Kidney epithelial cell (primary cell): ENCODE data around the gene PPFIBP1. TPM values are rescaled to one million over a fixed set of nuclear protein-coding genes. Genes with fewer than 3 reads are reported as not detected.

Source experiments
- DNase-seq: peaks from one replicate; pipeline ENCODE4 v3.0.0-alpha.2; 2010; ENCODE audit warnings: low read depth
- H3K27me3 ChIP-seq: 2 replicates; pipeline ENCODE4 v1.6.0; 2011; ENCODE audit warnings: low read length; ENCODE audit not compliant: control insufficient read depth, insufficient read depth
- H3K36me3 ChIP-seq: 2 replicates; pipeline ENCODE4 v1.5.1; 2011; ENCODE audit warnings: low read length; ENCODE audit not compliant: control insufficient read depth, insufficient read depth
- H3K4me3 ChIP-seq: 2 replicates; pipeline ENCODE4 v1.5.1; 2011; ENCODE audit warnings: low read depth, mild to moderate bottlenecking, control low read depth, low read length
- total RNA-seq: library from RNA; depleted of rRNA; stranded (reverse); fragments of >200 nt; gene quantifications from 2 replicates; pipeline ENCODE4 v1.2.3, GENCODE V29; 2015
- TF ChIP-seq, protein P1 (sequence below): IDR thresholded peaks from 2 replicates; pipeline ENCODE4 v1.5.1; 2011; ENCODE audit warnings: mild to moderate bottlenecking, moderate library complexity, low read length, control low read depth, inconsistent platforms; ENCODE audit not compliant: insufficient read depth, poor library complexity, severe bottlenecking

The PPFIBP1 gene
- total RNA-seq: 111 and 119 TPM in 2 replicates

DNA sequence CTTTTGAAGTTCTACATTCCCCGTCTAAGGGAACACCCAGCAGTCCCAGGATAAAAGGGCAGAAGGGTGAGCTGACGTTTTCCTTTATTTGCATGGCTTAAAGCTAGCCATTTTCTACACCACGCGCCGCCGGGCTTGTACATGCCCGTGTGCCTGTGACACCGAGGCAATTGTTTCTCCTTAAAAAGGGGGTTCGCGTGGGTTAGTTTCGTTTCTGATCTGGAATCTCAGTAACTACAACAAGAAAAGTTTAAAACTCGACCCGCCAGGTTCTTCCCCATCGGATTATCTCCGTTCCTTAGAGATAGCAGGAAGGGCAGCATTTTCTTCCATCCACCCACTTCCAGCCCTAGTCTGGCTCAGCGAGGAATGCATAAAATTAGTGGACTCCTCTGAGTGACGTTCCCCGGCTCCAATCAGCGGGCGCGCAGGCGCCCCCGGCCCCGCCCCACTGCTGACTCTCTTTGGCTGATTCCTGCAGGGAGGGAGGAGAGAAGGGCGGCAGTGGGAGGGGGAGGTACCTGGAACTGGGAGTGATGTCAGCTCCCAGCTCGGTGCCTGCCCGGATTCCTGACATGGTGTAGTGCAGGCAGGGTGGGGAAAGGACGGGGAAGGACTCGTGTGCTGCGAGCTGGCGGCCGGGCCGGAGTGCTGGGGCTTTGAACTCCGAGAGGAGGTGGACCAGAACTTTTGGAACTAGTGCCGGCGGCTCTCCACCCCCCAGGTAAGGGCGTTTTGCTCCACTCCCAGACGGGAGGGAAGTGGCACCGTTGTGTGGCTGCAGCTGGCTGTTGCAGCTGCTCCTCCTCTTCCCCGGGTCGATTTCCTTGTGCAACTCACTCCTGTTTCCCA, at the start of gene PPFIBP1:
Gene PPFIBP1 (plus strand): TSS at position 565 of the 852 bp plus-strand sequence. CDS start 109,191 bp downstream, outside the sequence.
- no peaks in the 10 kb centered on the region for H3K36me3 ChIP-seq
- TF ChIP-seq, protein P1, sequence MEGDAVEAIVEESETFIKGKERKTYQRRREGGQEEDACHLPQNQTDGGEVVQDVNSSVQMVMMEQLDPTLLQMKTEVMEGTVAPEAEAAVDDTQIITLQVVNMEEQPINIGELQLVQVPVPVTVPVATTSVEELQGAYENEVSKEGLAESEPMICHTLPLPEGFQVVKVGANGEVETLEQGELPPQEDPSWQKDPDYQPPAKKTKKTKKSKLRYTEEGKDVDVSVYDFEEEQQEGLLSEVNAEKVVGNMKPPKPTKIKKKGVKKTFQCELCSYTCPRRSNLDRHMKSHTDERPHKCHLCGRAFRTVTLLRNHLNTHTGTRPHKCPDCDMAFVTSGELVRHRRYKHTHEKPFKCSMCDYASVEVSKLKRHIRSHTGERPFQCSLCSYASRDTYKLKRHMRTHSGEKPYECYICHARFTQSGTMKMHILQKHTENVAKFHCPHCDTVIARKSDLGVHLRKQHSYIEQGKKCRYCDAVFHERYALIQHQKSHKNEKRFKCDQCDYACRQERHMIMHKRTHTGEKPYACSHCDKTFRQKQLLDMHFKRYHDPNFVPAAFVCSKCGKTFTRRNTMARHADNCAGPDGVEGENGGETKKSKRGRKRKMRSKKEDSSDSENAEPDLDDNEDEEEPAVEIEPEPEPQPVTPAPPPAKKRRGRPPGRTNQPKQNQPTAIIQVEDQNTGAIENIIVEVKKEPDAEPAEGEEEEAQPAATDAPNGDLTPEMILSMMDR: peak; percentile 47
- peak; percentile 93 for DNase-seq

DNA sequence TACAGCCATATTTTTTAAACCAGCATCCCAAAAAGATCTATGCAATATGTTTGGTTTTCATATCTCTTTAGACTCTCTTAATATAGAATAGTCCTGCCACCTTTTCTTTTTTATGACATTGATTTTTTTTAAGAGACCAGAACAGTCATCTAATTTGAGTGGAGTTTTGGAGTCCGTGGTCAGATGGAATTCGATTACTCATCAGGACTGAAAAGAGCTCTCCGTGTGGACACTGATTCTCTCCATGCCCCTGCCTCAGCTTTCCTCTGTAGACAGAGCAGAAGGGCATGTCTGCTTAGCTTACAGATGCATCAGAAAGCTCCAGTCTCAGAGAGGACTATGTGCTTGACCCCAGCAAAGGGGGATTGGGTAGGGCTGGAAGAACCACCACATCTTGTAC, 49.7 kb upstream of the PPFIBP1 start:
- DNase-seq: peak; percentile 66
- TF ChIP-seq, protein P1: no peak
- H3K27me3 ChIP-seq: no peaks in the 10 kb centered on the region
- no peak overlapping the region for H3K4me3 ChIP-seq
- no peaks in the 10 kb centered on the region for H3K36me3 ChIP-seq

More for the DNA sequence above, at the start of gene PPFIBP1:
- H3K4me3 ChIP-seq: peak within 1 kb of the TSS; percentile 80
- no peaks in the 10 kb centered on the region for H3K27me3 ChIP-seq

DNA sequence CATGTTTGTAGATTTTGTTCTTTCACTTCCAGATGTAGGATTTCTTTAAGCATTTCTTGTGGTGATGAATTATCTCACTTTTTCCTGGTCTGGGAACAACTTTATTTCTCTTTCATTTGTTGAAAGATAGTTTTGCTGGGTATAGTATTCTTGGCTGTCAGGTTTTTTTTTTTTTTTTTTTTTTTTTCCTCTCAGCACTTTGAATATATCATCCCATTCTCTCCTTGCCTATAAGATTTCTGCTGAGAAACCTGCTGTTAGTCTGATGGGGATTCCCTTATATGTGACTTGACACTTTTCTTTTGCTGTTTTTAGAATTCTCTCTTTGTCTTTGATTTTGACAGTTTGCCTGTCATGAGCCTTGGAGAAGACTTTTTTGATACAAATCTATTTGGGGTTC, 47.0 kb upstream of the PPFIBP1 start:
- TF ChIP-seq, protein P1: no peak
- Histone ChIP-seq H3K36me3 (no peaks in the 10 kb centered on the region), H3K27me3 (no peaks in the 10 kb centered on the region), H3K4me3 (no peak overlapping the region)
- DNase-seq: no peak

DNA sequence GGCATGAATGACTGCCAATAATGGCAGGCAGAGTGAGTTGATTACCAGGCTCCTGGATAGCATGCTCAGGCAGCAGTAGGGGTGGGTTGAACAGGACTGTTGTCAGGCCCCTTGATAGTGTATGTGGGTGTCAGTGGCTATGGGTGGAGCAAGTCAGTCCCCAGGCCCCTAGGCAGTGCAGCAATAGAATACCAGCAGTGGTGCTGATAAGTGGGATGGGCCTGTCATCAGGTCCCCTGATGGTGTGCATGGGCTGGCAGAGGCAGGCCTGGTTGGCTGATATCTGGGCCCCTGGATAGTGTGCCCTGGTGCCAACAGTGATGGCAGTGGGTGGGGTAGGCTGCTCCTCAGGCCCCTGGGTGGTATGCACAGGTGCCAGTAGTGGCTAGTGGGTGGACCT, 45.1 kb upstream of the PPFIBP1 start:
- TF ChIP-seq, protein P1: no peak
- no peak overlapping the region for H3K4me3 ChIP-seq
- no peak for DNase-seq

DNA sequence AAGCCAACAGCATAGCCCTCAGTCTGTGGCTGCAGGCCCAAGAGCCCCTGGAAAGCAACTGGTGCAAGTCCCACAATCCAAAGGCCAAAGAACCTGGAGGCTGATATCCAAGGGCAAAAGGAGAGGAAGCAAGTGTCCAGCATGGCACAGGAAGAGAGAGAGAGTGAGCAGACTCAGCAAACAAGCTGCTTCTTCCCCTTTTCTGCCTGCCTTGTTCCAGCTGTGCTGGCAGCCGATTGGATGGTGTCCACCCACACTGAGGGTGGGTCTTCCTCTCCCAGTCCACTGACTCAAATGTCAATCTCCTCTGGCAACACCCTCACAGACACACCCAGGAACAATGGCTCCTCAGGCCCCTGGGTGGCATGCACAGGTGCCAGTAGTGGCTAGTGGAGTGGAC, 44.0 kb upstream of the PPFIBP1 start:
- H3K27me3 ChIP-seq: no peaks in the 10 kb centered on the region
- TF ChIP-seq, protein P1: no peak
- no peaks in the 10 kb centered on the region for H3K36me3 ChIP-seq
- DNase-seq: no peak
- no peak overlapping the region for H3K4me3 ChIP-seq

More for the DNA sequence above, 45.1 kb upstream of the PPFIBP1 start:
- no peaks in the 10 kb centered on the region for H3K27me3 ChIP-seq
- H3K36me3 ChIP-seq: no peaks in the 10 kb centered on the region
